ENCODE measurements around the gene SSH3. TPM values are rescaled to one million over a fixed set of nuclear protein-coding genes. Genes with fewer than 3 reads are reported as not detected.
A peak's percentile ranks its signal among the peaks of the same experiment; 100 is the strongest.

The SSH3 gene
- total RNA-seq, 3 donors from 2014 or later, result 28.8 to 55.2 (median 34.4) TPM

DNA sequence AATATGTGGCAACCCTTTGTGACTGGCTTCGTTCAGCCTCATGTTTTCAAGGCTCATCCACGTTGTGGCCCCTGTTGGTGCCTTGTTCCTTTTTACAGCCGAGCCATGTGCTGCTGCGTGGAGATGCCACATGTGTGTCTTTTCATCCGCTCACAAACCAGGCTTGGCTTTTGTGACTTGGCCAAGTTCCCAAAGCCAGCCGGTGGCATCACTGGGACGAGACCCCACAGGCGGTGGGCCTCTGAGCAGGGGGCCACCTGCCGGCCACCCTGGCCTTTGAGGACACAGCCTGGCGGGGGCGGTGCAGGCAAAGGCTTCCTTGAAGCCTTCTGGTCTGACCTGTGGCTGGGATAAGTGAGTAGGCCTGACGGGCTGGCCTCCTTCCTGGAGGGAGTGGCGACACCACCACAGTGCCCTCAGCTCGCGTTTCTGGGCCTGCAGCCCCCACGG is 26.5 kb upstream of the SSH3 start:
- no peaks in the 10 kb centered on the region for H3K9me3 ChIP-seq
- peaks cover 48 to 50% of the 10 kb centered on the region in 2 donors for H3K4me1 ChIP-seq
- H3K4me3 ChIP-seq, result peak overlapping the region; percentile 12 to 67 (median 40)
- TF ChIP-seq, protein P1, sequence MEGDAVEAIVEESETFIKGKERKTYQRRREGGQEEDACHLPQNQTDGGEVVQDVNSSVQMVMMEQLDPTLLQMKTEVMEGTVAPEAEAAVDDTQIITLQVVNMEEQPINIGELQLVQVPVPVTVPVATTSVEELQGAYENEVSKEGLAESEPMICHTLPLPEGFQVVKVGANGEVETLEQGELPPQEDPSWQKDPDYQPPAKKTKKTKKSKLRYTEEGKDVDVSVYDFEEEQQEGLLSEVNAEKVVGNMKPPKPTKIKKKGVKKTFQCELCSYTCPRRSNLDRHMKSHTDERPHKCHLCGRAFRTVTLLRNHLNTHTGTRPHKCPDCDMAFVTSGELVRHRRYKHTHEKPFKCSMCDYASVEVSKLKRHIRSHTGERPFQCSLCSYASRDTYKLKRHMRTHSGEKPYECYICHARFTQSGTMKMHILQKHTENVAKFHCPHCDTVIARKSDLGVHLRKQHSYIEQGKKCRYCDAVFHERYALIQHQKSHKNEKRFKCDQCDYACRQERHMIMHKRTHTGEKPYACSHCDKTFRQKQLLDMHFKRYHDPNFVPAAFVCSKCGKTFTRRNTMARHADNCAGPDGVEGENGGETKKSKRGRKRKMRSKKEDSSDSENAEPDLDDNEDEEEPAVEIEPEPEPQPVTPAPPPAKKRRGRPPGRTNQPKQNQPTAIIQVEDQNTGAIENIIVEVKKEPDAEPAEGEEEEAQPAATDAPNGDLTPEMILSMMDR (IDR thresholded peaks at IDR 0.05), result peak in 2 of 3 donors; percentile 31 to 32
- no peak for TF ChIP-seq POLR2AphosphoS5 (IDR thresholded peaks at IDR 0.05)
- no peak for DNase-seq (ENCODE audit: low spot score in 2 of 2)
- intact Hi-C loops (cut with DNase I; ENCODE audit: low total_unique reads), result no loop called here
- H3K27me3 ChIP-seq, result no peaks in the 10 kb centered on the region
- H3K27ac ChIP-seq, result peak overlapping the region; percentile 92 to 98
- peaks cover 4% of the 10 kb centered on the region for H3K36me3 ChIP-seq

DNA sequence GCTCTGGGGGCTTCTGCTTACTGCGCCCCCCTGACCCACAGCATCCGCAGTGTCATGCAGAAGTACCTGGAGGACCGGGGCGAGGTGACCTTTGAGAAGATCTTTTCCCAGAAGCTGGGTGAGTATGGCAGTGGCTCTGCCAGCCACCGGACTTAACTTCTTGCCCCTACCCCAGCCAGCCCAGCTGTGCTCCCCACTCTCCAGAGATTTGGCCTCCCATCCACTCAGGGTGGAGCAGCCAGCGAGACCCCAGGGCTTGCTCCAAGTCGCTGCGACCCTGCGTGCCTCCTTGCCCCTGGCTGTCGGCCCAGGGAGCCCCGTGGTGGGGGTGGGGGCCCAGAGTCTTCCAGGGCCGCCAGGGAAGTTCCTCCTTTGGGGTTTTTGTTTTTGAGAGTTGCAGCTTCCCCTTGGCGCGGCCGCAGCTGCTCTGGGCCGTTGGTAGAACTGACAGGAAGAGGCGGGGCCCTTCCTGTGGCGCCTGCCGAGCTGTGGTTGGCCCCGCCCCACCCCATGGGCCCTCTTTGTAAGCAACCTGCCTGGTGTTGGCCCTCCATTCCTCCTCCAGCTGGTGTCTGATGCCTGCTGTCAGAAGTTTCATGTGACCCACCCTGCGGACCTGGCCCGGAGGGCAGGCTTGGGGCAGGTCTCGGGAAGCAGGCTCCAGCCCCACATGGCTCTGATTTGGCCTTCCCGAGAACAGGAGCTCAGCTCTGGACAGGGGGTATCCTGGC is 25.9 kb upstream of the SSH3 start:
- peak; percentile 85 to 86 for DNase-seq (ENCODE audit: low spot score in 2 of 2)
- Histone ChIP-seq H3K4me1 (peaks cover 43 to 44% of the 10 kb centered on the region in 2 donors), H3K36me3 (peaks cover 8% of the 10 kb centered on the region), H3K27ac (peak overlapping the region; percentile 92 to 98), H3K9me3 (no peaks in the 10 kb centered on the region), H3K27me3 (no peaks in the 10 kb centered on the region), H3K4me3 (peak overlapping the region; percentile 12 to 67 (median 40))
- intact Hi-C loops (cut with DNase I; ENCODE audit: low total_unique reads), result no loop called here
- peak in 1 of 3 donors; percentile 25 for TF ChIP-seq POLR2AphosphoS5 (IDR thresholded peaks at IDR 0.05)
- no peak for TF ChIP-seq POLR2A (IDR thresholded peaks at IDR 0.05)

DNA sequence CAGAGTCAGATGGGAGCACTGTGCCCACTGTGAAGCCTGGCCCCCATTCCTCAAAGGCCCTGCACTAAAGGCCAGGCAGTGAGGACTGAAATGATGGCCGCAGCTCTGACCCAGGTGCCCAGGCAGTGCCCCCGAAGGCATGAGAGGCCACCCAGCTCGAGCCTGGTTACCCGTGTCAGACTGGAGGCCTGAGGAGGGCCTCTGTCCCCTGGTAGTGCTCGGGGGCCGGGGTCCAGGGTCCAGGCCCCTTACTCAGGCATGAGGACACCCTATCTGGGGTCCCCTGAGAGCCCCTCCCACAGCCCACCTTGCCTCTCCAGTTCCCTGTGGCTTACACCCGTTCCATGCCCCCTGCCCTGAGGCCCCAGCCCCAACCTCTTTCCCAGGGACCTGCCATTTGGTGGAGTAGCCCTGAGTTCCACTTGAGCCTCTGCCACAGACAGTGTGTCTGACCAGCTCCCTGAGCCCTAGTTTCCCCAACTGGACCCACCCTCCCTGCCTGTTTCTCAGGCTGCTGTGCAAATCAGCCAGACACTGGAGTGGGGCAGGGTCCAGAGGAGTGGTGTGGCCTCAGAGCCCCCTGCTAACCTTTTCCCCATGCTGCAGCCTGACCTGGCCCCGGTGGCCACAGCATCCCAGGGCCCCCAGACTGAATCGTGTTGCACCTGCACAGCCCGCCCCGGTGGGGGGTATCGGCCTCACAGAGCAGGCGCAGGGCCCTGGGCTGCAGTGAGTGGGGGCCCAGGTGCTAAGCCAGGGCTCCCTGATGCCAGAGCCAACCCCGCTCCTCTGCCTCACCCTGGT is 25.0 kb upstream of the SSH3 start:
- Histone ChIP-seq H3K27ac (peak overlapping the region; percentile 92 to 98), H3K27me3 (no peaks in the 10 kb centered on the region), H3K4me1 (peaks cover 35 to 37% of the 10 kb centered on the region in 2 donors), H3K36me3 (peaks cover 17% of the 10 kb centered on the region), H3K4me3 (peak overlapping the region in 1 of 3 donors; percentile 67), H3K9me3 (no peaks in the 10 kb centered on the region)
- DNase-seq (ENCODE audit: low spot score in 2 of 2), result no peak
- intact Hi-C loops (cut with DNase I; ENCODE audit: low total_unique reads), result no loop called here
- TF ChIP-seq, protein P1 (IDR thresholded peaks at IDR 0.05), result no peak
- no peak for TF ChIP-seq POLR2AphosphoS5 (IDR thresholded peaks at IDR 0.05)
- no peak for TF ChIP-seq POLR2A (IDR thresholded peaks at IDR 0.05)

DNA sequence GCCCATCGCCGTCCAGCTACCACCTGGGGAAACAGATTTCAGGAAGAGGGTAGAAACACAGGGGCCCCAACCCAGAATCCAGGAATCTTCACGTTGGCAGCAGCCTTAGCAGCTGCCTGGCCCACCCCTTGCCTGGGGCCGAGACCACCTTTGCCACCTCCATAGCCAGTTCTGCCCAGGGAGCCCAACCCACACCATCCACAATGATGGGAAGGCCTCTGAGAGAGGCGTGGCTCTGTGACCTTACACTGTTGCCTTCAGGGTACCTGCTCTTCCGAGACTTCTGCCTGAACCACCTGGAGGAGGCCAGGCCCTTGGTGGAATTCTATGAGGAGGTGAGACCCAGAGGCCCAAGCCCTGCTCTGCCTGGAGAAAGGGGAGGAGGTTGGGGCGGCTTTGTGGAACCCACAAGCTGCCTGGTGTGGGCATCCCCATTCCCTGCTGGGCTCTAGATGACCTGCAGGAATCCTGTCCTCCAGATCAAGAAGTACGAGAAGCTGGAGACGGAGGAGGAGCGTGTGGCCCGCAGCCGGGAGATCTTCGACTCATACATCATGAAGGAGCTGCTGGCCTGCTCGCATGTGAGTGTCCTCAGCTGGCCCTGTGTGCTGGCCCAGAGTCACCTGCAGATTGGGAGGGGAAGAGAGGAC is 24.3 kb upstream of the SSH3 start:
- DNase-seq (ENCODE audit: low spot score in 2 of 2), result no peak
- H3K36me3 ChIP-seq, result peaks cover 22% of the 10 kb centered on the region

More for the DNA sequence above, 24.3 kb upstream of the SSH3 start:
- no peaks in the 10 kb centered on the region for H3K9me3 ChIP-seq
- H3K27me3 ChIP-seq, result no peaks in the 10 kb centered on the region
- peaks cover 32 to 33% of the 10 kb centered on the region in 2 donors for H3K4me1 ChIP-seq
- intact Hi-C loops (cut with DNase I; ENCODE audit: low total_unique reads), result no loop called here
- peak overlapping the region; percentile 92 to 98 for H3K27ac ChIP-seq
- H3K4me3 ChIP-seq, result no peak overlapping the region
- TF ChIP-seq POLR2A (IDR thresholded peaks at IDR 0.05), result no peak
- TF ChIP-seq, protein P1 (IDR thresholded peaks at IDR 0.05), result no peak
- no peak for TF ChIP-seq POLR2AphosphoS5 (IDR thresholded peaks at IDR 0.05)

Data from breast epithelium (tissue), 4 donors.